Measurements from ENCODE around the gene PRELID2. TPM values are rescaled to one million over a fixed set of nuclear protein-coding genes. Genes with fewer than 3 reads are reported as not detected.
A peak's percentile ranks its signal among the peaks of the same experiment; 100 is the strongest.

The PRELID2 gene
- total RNA-seq: 100 to 1,000 TPM in 1 of 3 donors, 10 to 100 TPM in 2; 60.0 to 151 (median 77.9) TPM
- long read RNA-seq, donor 1, transcript PRELID2-202 (8 exons, 1,102 nt): major isoform, 11 of 56 reads
- long read RNA-seq, donor 1, partial matches to known transcripts: 0 of 56 reads
- long read RNA-seq, donor 1, other reads (novel, unspliced or antisense): 43 of 56 reads
- long read RNA-seq, donor 2, transcript PRELID2-202 (8 exons, 1,102 nt): major isoform, 12 of 65 reads
- long read RNA-seq, donor 2, partial matches to known transcripts: 0 of 65 reads
- long read RNA-seq, donor 2, other reads (novel, unspliced or antisense): 52 of 65 reads

DNA sequence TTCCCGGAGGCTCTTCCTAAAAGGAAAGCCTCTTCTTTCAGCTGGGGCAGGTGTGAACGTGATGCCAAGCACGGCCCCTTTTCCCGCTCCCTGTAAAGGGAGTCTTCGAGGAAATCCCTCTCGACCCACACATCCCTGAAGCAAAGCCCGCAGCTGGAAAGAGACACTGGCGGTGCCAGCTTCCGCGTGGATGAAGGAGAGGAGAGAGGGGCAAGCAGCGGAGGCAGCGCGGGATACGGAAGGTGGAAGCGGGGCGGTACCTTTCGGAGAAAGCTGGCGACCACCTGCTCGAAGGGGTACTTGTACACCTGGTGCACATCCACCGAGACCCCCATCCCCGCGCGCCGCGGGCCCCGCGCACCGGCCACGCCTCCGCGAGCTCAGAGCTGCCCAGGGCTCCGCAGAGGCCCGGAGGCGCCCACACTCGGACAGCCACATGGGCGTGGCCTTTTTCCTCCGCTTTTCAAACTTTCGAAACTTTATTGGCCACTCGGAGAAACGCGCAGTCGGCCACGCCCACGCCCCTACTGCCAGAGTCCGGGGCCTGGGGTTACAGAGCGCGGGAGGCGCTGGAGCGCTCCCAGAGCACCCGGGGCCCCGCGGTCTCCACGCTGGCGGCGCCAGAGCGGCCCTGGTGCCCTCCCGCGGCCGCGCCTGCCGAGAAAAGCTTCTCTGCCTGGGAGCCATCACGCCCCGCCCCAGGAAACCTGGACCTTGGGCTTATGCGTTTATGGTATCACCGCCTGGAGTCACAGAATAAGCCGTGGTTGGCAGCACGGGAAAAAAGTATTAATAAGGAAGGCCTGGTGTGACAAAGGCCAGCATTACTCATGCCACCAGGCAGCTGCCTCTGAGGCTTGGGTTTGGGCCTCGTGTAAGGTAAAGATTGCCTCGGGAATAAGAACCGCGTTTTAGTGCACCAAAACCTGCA, at the start of gene PRELID2:
TSS of gene PRELID2 (minus strand) at position 426 of the 931 bp plus-strand sequence. CDS start at position 335, 91 bp downstream.
- peaks cover 13% of the 10 kb centered on the region for H3K4me1 ChIP-seq (ENCODE audit: low read depth)
- intact Hi-C loops (cut with DNase I, micrococcal nuclease): no loop called here
- no peaks in the 10 kb centered on the region for H3K9me3 ChIP-seq
- H3K36me3 ChIP-seq (ENCODE audit: low read depth): no peaks in the 10 kb centered on the region
- ATAC-seq (peak; percentile 91), DNase-seq (peak; percentile 95 to 97 (median 96))
- peak within 1 kb of the TSS; percentile 55 for H3K4me3 ChIP-seq
- TF ChIP-seq, protein P1, sequence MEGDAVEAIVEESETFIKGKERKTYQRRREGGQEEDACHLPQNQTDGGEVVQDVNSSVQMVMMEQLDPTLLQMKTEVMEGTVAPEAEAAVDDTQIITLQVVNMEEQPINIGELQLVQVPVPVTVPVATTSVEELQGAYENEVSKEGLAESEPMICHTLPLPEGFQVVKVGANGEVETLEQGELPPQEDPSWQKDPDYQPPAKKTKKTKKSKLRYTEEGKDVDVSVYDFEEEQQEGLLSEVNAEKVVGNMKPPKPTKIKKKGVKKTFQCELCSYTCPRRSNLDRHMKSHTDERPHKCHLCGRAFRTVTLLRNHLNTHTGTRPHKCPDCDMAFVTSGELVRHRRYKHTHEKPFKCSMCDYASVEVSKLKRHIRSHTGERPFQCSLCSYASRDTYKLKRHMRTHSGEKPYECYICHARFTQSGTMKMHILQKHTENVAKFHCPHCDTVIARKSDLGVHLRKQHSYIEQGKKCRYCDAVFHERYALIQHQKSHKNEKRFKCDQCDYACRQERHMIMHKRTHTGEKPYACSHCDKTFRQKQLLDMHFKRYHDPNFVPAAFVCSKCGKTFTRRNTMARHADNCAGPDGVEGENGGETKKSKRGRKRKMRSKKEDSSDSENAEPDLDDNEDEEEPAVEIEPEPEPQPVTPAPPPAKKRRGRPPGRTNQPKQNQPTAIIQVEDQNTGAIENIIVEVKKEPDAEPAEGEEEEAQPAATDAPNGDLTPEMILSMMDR (IDR thresholded peaks at IDR 0.05): peak; percentile 21

- TF ChIP-seq, protein P1 (IDR thresholded peaks at IDR 0.05): no peak
- DNase-seq: no peak
- intact Hi-C loops (cut with DNase I, micrococcal nuclease): no loop called here
Observed at GRCh38 chr5:145874765-145875164, 39.6 kb upstream of the PRELID2 start.

GRCh38 chr5:145872914-145873313, 37.8 kb upstream of the PRELID2 start, which contains the start of gene GRXCR2:
Gene GRXCR2 (minus strand): TSS chr5:145873014. CDS start chr5:145872968, 46 bp downstream.
- ATAC-seq (no peak), DNase-seq (no peak)
- Histone ChIP-seq H3K4me3 (no peak within 1 kb of the TSS), H3K9me3 (no peaks in the 10 kb centered on the region), H3K36me3 (ENCODE audit: low read depth) (no peaks in the 10 kb centered on the region), H3K4me1 (ENCODE audit: low read depth) (no peaks in the 10 kb centered on the region)
- TF ChIP-seq, protein P1 (IDR thresholded peaks at IDR 0.05): no peak
- intact Hi-C loops (cut with DNase I, micrococcal nuclease): no loop called here

More at GRCh38 chr5:145874765-145875164, 39.6 kb upstream of the PRELID2 start:
- Histone ChIP-seq H3K4me3 (no peak overlapping the region), H3K4me1 (ENCODE audit: low read depth) (no peaks in the 10 kb centered on the region), H3K36me3 (ENCODE audit: low read depth) (no peaks in the 10 kb centered on the region), H3K9me3 (no peaks in the 10 kb centered on the region)
- ATAC-seq: no peak

- DNase-seq (peak; percentile 69 to 81 (median 80)), ATAC-seq (peak; percentile 81)
- intact Hi-C loops (cut with DNase I, micrococcal nuclease): no loop called here
- H3K4me1 ChIP-seq (ENCODE audit: low read depth): no peaks in the 10 kb centered on the region
- TF ChIP-seq, protein P1 (IDR thresholded peaks at IDR 0.05): no peak
- H3K9me3 ChIP-seq: no peaks in the 10 kb centered on the region
- H3K36me3 ChIP-seq (ENCODE audit: low read depth): no peaks in the 10 kb centered on the region
- H3K4me3 ChIP-seq: no peak overlapping the region
Observed at GRCh38 chr5:145872486-145872885, 37.3 kb upstream of the PRELID2 start.

- TF ChIP-seq, protein P1 (IDR thresholded peaks at IDR 0.05): no peak
- Histone ChIP-seq H3K4me1 (ENCODE audit: low read depth) (no peaks in the 10 kb centered on the region), H3K36me3 (ENCODE audit: low read depth) (no peaks in the 10 kb centered on the region), H3K9me3 (no peaks in the 10 kb centered on the region), H3K4me3 (no peak overlapping the region)
- ATAC-seq (peak; percentile 65), DNase-seq (no peak)
- intact Hi-C loops (cut with DNase I, micrococcal nuclease): no loop called here
Observed at GRCh38 chr5:145869753-145870152, 34.6 kb upstream of the PRELID2 start.

All from mucosa of descending colon (tissue), 3 donors.